Amniotic epithelial cell (primary cell): ENCODE data around the gene ZFYVE9.
"Not testable (repeated sequence)": the region's sequence is repeated elsewhere in the genome, so short reads cannot be mapped to it uniquely, and the experiment has no call there.

Experiments
- DNase-seq: peaks from one replicate; pipeline ENCODE4 v3.0.0-alpha.2; 2010; ENCODE audit warnings: low read depth

Gene ZFYVE9

DNA sequence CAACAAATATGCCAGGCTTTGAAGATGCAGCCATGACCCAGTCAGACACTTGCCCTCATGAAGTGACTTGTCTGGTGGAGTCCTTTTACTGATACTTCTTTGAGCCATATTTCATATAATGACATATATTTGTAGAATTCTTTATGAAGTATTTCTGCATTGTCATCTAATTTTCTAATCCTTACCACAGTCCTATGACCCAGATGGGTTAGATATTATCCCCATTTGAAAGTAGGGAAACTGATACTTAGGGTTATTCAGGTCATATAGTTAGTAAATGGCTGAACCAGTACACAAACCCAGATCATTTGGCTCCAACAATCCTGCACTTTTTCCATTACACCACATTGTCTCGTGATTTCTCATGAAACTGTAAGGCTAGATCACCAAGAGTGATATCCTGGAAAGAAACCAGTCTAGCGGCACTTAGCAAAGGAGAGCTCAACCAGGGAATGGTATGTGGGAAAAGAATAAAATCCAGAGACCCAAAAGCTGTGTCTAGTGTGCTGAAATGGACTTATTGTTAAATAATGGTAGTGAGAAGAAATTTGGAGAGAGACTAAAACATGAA, 49.6 kb downstream of the ZFYVE9 start:
- DNase-seq = no peak

DNA sequence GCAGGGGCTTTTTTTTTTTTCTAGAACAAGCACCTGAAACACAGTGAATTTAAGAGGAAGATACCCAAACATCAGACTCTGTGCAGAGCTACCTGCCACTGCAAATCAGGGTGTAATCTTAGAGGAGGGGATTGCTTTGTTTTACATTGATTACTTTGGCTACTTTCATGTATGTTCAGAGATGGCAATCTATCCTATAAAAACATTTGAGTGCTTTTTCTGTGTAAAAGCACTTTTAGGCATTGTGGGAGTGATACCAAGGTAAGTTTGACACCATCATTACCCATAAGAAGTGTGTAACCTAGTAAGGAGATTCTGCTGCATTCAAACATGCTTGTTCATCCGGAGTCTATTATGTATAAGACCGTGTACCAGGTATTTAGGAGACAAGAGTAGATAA, 50.1 kb downstream of the ZFYVE9 start:
- no peak for DNase-seq

DNA sequence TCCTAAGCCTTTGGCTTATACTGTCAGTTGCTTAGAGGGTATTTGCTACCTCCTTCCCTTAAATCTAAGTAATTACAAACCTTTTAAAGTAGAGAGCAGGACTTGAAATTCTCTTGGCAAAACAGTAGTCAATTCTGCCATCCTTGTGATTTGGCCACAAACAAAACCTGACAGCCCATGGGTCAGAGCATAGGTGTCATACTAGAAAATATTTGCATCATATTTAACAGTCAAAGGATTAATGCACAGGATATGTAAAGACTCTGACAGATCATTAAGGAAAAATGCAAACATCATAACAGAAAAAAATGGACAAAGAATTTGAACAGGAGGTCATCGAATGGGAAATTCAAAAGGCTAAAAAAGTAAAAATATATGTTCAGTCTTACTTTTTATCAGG, 50.5 kb downstream of the ZFYVE9 start:
- DNase-seq = no peak

DNA sequence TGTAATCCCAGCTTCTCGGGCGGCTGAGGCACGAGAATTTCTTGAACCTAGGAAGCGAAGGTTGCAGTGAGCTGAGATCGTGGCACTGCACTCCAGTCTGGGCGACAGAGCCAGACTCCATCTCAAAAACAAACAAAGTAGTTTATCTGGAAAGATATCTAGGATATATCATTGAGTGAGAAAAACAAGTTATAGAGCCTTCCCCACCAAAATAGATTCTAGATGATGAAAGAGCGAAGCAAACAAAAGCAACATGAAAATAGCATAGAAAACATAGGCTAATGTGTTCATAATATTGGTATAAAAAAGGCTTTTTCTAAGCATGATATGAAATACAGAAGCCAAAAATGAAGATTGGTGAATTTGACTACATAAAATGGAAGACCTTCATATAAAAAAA, 52.1 kb downstream of the ZFYVE9 start:
- no peak for DNase-seq

DNA sequence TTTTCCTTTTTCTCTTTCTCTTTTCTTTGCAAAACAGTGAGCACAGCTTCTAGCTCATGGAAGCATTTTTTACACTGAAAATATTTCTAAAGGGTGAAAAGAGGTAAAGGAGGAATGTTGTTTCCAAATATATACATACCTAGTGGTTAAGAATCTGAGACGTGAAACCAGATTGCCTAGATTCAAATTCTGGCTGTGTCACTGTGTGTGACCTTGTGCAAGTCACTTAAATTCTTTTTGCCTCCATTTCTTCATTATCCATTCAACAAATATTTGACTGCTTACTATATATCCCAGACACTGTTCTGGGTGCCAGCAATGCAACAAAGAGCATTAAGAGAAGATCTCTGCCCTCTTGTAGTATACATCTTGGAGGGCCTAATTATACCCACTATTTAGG, 53.3 kb downstream of the ZFYVE9 start:
- DNase-seq = peak; percentile 15

DNA sequence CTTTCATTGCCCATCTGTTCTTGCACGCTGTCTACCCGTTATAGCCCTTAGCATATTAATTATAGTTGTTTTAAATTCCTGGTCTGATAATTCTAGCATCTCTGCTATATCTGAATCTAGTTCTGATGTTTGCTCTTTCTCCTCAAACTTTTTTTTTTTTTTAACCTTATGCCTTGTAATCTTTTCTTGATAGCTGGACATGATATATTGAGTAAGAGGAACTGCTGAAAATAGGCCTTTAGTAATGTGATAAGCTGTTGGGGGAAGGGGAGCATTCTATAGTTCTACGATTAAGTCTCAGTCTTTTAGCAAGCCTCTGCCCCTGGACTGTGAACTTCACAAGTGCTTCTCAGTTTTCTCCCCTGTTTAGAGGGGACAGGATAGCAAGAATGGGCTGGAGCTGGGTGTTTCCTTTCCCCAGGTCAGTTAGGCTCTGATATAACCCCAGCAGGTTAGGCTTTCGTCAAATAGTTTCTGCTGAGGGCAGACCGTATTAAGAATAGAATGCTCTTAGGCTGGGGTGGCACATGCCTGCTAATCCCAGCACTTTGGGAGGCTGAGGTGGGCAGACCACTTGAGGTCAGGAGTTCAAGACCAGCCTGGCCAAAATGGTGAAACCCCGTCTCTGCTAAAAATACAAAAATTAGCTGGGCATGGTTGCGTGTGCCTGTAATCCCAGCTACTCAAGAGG, 62.2 kb downstream of the ZFYVE9 start:
- DNase-seq = peak; percentile 56

DNA sequence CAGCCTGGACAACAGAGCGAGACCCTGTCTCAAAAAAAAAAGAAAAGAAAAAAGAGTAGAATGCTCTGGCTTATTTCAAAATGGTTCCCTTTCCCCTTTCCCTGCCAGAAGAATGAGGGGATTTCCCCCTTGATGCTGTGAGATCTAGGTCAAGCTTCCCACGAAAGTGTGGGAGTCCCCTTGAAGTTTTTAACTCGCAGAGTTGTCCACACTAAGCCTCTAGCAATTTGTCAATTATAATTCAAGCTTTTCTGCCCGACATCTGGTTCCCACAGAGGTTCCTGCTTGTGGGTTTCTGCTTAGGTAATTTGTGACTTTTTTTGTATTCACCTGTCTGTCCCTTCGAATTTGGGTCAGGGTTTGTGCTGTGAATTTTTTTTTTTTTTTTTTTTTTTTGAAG, 62.8 kb downstream of the ZFYVE9 start:
- peak; percentile 55 for DNase-seq

DNA sequence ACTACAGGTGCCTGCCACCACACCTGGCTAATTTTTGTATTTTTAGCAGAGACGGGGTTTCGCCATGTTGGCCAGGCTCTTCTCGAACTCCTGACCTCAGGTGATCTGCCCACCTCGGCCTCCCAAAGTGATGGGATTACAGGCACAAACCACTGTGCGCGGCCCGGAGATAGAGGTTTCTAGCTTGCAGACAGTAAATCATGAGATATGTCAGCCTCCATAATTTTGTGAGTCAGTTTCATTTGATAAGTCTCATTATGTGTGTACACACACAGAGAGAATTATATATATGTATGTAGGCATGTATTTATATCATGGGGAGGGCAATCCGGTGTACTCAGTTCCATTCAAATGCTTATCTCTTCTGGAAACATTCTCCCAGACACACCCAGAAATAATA, 64.8 kb downstream of the ZFYVE9 start:
- not testable (repeated sequence) for DNase-seq

DNA sequence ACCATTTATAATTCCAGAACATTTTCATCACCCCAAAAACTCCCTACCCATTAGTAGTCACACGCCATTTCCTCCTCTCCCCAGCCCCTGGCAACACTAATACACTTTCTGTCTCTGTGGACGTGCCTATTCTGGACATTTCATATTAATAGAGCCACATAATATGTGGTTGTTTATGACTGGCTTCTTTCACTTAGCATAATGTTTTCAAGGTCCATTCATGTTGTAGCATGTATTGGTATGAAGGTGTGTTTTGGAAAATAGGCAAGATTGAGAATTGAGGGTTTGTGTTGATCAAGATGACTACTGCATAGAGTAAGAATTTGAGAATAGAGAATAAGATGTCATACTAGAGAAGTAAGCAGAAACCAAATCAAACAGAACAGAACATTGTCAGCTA, 67.5 kb downstream of the ZFYVE9 start:
- no peak for DNase-seq

DNA sequence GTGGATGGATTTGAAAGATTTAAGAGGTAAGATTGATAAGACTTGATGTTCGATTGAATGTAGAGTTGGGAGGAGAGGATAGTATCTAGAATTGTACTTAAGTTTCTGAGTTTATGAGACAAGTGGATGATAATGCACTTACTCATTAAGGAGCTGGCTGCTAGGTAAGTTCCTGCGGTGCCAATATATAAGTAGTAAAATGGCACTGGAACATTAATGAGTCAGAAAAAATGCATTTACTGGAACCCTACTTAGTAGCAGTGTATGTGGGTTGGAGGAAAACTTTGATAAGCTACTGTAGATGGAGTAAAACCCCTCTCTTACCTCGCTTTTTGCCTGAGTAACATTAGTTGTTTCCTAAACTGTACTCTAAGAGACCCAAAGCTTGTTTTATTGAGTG, 68.2 kb downstream of the ZFYVE9 start:
- DNase-seq = no peak

DNA sequence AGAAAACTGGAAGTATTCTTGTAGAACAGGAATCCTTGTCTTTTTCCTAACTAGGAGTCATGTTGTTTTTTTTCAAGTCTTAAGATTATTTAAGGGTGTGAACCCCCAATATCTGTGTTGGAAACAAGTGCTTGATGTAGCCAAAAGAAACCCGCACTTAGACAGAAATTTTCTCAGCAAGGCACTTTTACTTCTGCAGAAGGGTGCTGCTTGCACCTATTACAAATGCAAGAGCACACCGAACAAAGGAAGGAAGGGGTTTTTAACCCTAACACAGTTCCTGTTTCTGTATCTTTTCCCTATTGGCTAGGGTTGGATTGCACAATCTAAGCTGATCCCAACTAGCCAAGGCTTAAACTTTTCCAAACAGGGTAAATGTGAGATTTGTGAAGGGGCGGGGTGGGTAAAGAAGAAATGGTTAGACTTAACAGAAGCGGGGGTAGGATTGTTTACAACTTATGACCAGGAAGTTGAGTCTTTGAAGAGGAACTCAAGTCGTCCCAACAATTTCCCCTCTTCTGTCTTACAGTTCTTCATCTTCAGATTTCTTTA, 75.1 kb downstream of the ZFYVE9 start:
- peak; percentile 7 for DNase-seq

DNA sequence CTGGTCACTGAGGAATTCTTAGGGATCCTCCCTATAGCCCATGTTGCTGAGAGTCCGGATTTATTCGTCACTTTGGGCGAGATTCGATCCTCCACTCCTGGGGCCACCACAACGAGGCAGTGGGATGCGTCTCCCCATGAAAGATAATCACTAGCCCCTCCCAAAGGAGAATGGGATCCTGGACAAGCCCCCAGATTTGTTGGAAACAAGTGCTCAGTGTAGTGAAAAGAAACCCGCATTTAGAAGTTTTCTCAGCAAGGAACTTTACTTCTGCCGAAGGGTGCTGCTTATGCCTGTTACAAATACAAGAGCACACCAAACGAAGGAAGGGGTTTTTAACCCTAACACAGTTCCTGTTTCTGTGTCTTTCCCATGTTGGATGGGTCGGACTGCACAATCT, 83.3 kb downstream of the ZFYVE9 start:
- DNase-seq = peak; percentile 39

DNA sequence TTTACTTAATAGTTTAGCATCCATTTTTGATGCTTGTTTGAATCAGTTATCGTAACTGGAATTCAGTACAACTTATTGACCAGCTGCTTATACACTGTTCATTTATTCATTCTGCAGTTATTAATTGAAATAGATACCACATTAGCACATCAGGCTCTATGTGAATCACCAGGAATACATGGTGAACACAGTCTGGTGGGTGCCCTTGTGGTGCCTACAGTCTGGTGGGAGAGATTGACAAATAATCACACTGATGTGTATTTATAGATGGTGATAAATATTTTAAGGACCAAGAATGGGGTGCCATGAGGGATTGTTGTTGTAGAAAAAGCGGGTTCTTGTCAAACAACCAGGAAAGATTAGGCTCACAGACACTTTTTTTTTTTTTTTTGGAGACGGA, 87.6 kb downstream of the ZFYVE9 start:
- DNase-seq = no peak

DNA sequence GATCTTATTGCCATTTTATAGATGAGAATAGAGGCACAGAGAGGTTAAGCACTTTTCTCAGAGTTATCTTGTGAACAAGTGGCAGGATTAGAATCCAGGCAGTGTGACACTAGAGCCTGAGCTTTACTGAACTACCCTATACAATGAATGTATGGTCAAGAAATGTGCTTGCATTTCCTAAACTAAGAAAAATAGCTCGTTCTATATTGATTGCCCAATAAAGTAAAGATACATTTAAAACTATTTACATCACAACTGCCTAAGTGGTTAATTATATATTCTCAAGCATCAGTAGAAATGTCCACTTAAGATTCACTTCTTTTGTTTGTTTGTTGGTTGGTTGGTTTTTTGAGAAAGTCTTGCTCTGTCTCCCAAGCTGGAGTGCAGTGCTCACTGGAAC, 91.6 kb downstream of the ZFYVE9 start:
- no peak for DNase-seq

DNA sequence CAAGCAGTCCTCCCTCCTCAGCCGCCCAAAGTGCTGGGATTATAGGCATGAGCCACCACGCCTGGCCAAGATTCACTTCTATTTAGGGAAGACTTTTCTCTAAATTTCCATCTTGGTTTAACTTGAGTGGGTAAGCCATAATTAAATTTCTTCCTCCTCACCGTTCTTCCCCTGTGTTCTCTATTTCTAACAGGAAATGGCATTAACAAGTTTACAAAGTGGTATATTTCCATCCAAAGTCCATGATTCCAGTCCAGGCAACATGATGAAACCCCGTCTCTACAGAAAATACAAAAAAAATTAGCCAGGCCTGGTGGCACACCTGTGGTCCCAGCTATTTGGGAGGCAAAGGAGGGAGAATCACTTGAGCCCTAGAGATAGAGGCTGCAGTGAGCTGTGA, 92.1 kb downstream of the ZFYVE9 start:
- no peak for DNase-seq

DNA sequence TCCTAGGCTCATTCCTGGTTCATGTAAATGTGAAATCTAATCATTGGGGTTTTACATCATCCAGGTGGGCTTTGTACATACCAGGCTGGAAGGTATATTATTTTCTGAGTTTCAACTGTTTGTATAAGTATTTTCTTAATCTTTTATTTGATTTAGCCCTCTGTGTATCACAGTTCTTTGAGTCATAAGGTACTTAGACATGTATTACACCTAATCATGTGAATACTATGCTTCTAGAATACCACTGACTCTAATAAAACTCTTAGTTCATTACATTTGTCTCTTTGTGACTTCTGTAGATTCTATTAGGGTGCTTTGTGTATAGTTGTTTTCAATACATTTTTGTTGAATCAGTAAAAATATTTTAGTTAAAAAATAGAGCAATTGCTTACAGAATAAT, 92.8 kb downstream of the ZFYVE9 start:
- DNase-seq = no peak

DNA sequence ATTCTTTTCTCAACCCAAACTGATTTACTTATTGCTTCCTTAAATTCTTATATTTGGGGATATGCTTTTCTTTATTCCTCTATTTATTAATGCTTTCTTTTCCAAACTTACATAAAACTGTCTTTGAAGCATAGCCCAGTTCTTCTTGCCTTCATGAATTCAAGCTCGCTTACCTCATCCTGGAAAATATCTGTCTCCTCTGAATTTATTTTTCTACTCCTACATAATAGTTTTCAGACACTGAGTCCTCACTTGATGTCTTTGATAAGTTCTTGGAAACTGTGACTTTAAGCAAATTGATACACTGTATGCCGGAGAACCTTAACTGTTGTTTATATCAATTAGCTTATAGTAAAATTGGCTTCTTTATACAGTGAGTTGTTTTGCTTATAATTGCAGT, 93.8 kb downstream of the ZFYVE9 start:
- DNase-seq = no peak

DNA sequence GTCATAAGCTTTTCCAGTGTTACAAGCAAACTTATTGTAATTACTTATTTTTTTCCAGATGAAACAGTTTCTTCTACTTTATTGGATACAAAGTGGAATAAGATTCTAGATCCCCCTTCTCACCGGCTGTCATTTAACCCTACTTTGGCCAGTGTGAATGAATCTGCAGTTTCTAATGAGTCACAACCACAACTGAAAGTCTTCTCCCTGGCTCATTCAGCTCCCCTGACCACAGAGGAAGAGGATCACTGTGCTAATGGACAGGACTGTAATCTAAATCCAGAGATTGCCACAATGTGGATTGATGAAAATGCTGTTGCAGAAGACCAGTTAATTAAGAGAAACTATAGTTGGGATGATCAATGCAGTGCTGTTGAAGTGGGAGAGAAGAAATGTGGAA, 95.5 kb downstream of the ZFYVE9 start:
- peak; percentile 84 for DNase-seq

DNA sequence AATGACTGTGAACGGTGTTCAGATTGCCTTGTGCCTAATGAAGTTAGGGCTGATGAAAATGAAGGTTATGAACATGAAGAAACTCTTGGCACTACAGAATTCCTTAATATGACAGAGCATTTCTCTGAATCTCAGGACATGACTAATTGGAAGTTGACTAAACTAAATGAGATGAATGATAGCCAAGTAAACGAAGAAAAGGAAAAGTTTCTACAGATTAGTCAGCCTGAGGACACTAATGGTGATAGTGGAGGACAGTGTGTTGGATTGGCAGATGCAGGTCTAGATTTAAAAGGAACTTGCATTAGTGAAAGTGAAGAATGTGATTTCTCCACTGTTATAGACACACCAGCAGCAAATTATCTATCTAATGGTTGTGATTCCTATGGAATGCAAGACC, 96.6 kb downstream of the ZFYVE9 start:
- peak; percentile 59 for DNase-seq

DNA sequence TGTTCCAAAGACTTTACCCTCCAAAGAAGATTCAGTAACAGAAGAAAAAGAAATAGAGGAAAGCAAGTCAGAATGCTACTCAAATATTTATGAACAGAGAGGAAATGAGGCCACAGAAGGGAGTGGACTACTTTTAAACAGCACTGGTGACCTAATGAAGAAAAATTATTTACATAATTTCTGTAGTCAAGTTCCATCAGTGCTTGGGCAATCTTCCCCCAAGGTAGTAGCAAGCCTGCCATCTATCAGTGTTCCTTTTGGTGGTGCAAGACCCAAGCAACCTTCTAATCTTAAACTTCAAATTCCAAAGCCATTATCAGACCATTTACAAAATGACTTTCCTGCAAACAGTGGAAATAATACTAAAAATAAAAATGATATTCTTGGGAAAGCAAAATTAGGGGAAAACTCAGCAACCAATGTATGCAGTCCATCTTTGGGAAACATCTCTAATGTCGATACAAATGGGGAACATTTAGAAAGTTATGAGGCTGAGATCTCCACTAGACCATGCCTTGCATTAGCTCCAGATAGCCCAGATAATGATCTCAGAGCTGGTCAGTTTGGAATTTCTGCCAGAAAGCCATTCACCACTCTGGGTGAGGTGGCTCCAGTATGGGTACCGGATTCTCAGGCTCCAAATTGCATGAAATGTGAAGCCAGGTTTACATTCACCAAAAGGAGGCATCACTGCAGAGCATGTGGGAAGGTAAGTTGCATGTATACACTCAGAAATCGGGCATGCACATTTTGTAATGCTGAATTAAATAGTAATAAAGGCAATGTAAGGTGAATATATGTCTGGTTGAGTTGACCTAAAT, 97.2 kb downstream of the ZFYVE9 start:
- peak; percentile 80 for DNase-seq

DNA sequence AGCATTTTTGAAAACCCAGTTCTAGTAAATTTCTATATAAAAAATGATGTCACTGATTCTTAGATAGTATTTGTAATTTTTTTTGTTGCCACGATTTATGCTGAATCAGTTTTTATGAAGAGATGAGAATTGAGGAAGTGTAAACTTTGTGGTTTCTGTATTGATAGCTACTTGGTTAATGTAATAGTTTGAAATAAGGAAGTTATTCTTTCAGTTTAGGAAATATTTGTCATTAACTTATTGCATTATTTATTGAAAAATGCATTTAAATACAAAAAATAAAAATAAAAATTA, 97.8 kb downstream of the ZFYVE9 start:
- DNase-seq = no peak

DNA sequence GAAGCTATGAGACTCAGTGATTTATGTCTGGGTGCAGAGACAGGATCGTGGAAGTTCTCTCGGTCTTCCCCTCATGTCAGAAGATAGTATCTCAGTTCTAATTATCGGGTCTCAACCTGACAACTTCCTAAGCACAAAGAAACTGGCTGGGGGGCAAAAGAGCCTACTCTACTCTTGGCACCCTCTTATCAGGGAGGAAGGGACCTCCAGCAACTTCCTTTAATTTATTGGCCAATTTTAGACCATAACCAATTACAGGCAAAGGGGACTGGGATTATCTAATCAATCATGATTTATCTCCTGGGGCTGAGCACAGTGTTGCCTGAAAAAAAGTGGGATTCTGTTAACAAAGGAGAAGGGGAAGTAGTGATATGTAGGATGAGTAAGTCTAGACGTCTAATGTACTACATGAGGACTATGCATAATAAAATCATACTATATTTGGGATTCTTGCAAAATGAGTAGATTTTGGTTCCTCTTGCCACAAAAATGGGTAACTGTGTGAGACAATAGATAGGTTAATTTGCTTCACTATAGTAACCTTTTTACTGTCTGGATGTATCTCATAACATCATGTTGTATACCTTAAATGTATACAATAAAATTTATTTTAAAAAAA, 98.8 kb downstream of the ZFYVE9 start:
- DNase-seq = no peak
